ENCODE data around the gene MBD4. TPM values are rescaled to one million over a fixed set of nuclear protein-coding genes. Genes with fewer than 3 reads are reported as not detected.

The MBD4 gene
- total RNA-seq, 1 donor from 2014 or later: 22.8 TPM

DNA sequence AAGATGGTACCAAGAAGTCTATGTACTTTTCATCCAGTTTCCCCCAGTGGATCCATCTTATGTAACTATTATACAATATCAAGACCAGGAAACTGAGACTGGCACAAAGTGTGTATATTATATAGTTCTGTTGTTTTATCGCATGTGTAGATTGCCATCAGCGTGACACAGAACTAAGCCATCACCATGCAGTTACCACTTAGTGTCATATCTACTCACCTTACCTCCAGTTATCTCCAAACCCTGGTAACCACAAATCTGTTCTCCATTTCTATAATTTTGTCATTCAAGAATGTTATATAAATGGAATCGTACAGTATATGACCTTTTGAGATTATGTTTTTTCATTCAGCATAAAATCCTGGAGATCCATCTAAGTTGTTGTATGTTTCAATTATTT, 23.3 kb upstream of the MBD4 start:
- FAIRE-seq (no peak), DNase-seq (ENCODE audit: low read depth) (no peak)
- H3K4me1 ChIP-seq (ENCODE audit: insufficient read depth, low read length): peaks cover 3% of the 10 kb centered on the region
- peaks cover 14% of the 10 kb centered on the region for H3K4me1 Mint-ChIP-seq (ENCODE audit: low read depth, unreplicated experiment)
- H3K27ac ChIP-seq (ENCODE audit: low read depth, low read length): no peak overlapping the region
- H3K9me3 Mint-ChIP-seq (ENCODE audit: unreplicated experiment): no peaks in the 10 kb centered on the region
- peaks cover 10% of the 10 kb centered on the region for H3K36me3 Mint-ChIP-seq (ENCODE audit: low read depth, unreplicated experiment)
- H3K79me2 ChIP-seq (ENCODE audit: insufficient read depth, low read length): no peaks in the 10 kb centered on the region
- no peak for TF ChIP-seq EZH2 (IDR thresholded peaks at IDR 0.05; ENCODE audit: insufficient read depth, low read length)
- TF ChIP-seq, protein P1, sequence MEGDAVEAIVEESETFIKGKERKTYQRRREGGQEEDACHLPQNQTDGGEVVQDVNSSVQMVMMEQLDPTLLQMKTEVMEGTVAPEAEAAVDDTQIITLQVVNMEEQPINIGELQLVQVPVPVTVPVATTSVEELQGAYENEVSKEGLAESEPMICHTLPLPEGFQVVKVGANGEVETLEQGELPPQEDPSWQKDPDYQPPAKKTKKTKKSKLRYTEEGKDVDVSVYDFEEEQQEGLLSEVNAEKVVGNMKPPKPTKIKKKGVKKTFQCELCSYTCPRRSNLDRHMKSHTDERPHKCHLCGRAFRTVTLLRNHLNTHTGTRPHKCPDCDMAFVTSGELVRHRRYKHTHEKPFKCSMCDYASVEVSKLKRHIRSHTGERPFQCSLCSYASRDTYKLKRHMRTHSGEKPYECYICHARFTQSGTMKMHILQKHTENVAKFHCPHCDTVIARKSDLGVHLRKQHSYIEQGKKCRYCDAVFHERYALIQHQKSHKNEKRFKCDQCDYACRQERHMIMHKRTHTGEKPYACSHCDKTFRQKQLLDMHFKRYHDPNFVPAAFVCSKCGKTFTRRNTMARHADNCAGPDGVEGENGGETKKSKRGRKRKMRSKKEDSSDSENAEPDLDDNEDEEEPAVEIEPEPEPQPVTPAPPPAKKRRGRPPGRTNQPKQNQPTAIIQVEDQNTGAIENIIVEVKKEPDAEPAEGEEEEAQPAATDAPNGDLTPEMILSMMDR (IDR thresholded peaks at IDR 0.05; ENCODE audit: insufficient read depth, low read depth, low read length): no peak
- H3K9me3 ChIP-seq (ENCODE audit: insufficient read depth, low read depth, low read length): no peaks in the 10 kb centered on the region
- H3K4me3 ChIP-seq (ENCODE audit: insufficient read depth, low read depth, low read length): no peak overlapping the region
- H3K36me3 ChIP-seq (ENCODE audit: insufficient read depth, low read length): peaks cover 3% of the 10 kb centered on the region
- no peak overlapping the region for H3K9ac ChIP-seq (ENCODE audit: low read length)
- no peak overlapping the region for H3K27ac Mint-ChIP-seq (ENCODE audit: unreplicated experiment)
- H4K20me1 ChIP-seq (ENCODE audit: insufficient read depth, low read length): no peaks in the 10 kb centered on the region
- H3K27me3 Mint-ChIP-seq (ENCODE audit: low read depth, unreplicated experiment): no peaks in the 10 kb centered on the region
- no peak overlapping the region for H3K4me2 ChIP-seq (ENCODE audit: low read length)
- H3K27me3 ChIP-seq (ENCODE audit: insufficient read depth, low read length): no peaks in the 10 kb centered on the region
- no peak overlapping the region for H3K4me3 Mint-ChIP-seq (ENCODE audit: unreplicated experiment)
- no peak overlapping the region for H2AFZ ChIP-seq (ENCODE audit: low read depth, low read length)

DNA sequence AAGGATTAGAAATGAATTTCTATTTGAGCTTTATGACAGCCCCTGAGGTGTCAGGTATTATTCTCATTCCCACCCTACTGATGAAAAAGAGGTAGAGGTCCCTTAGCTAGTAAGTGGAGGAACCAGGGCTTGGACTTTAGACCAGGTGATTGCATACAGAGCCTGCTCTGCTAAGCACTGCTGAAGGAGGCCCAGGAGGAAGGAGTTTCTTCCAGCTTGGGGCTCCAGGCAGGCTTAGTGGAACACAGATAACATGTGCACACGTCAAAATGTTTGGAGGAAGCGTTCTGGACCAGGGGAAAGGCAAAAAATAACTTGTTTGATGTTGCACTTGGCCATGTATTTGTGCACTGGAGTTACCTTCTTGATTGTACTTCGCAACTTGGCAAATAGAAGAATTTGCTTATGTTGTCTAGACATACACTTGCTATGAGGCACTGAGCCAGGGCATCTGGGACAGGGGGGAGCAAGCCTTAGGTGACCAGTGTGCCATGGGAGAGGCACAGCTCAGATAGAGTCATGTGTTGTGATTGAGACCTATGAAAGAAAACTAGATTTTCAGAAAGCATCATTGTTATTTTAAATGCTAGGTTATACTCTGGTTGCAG, 22.7 kb upstream of the MBD4 start:
- peaks cover 11% of the 10 kb centered on the region for H3K36me3 Mint-ChIP-seq (ENCODE audit: low read depth, unreplicated experiment)
- Histone ChIP-seq H3K27ac (ENCODE audit: low read depth, low read length) (no peak overlapping the region), H3K4me1 (ENCODE audit: insufficient read depth, low read length) (peaks cover 3% of the 10 kb centered on the region), H3K36me3 (ENCODE audit: insufficient read depth, low read length) (peaks cover 3% of the 10 kb centered on the region), H3K9me3 (ENCODE audit: insufficient read depth, low read depth, low read length) (no peaks in the 10 kb centered on the region), H3K4me3 (ENCODE audit: insufficient read depth, low read depth, low read length) (no peak overlapping the region), H4K20me1 (ENCODE audit: insufficient read depth, low read length) (no peaks in the 10 kb centered on the region), H3K79me2 (ENCODE audit: insufficient read depth, low read length) (no peaks in the 10 kb centered on the region), H3K27me3 (ENCODE audit: insufficient read depth, low read length) (no peaks in the 10 kb centered on the region), H2AFZ (ENCODE audit: low read depth, low read length) (no peak overlapping the region), H3K4me2 (ENCODE audit: low read length) (no peak overlapping the region), H3K9ac (ENCODE audit: low read length) (no peak overlapping the region)
- FAIRE-seq: no peak
- peaks cover 14% of the 10 kb centered on the region for H3K4me1 Mint-ChIP-seq (ENCODE audit: low read depth, unreplicated experiment)
- H3K4me3 Mint-ChIP-seq (ENCODE audit: unreplicated experiment): no peak overlapping the region
- no peak overlapping the region for H3K27ac Mint-ChIP-seq (ENCODE audit: unreplicated experiment)
- DNase-seq (ENCODE audit: low read depth): no peak
- H3K27me3 Mint-ChIP-seq (ENCODE audit: low read depth, unreplicated experiment): no peaks in the 10 kb centered on the region
- H3K9me3 Mint-ChIP-seq (ENCODE audit: unreplicated experiment): no peaks in the 10 kb centered on the region
- TF ChIP-seq, protein P1 (IDR thresholded peaks at IDR 0.05; ENCODE audit: insufficient read depth, low read depth, low read length): no peak
- no peak for TF ChIP-seq EZH2 (IDR thresholded peaks at IDR 0.05; ENCODE audit: insufficient read depth, low read length)

GRCh38 chr3:129461461-129462146, 21.9 kb upstream of the MBD4 start:
- no peak for TF ChIP-seq EZH2 (IDR thresholded peaks at IDR 0.05; ENCODE audit: insufficient read depth, low read length)
- TF ChIP-seq, protein P1 (IDR thresholded peaks at IDR 0.05; ENCODE audit: insufficient read depth, low read depth, low read length): no peak
- Mint-ChIP-seq H3K9me3 (ENCODE audit: unreplicated experiment) (no peaks in the 10 kb centered on the region), H3K4me1 (ENCODE audit: low read depth, unreplicated experiment) (peaks cover 14% of the 10 kb centered on the region), H3K4me3 (ENCODE audit: unreplicated experiment) (no peak overlapping the region), H3K27me3 (ENCODE audit: low read depth, unreplicated experiment) (no peaks in the 10 kb centered on the region), H3K36me3 (ENCODE audit: low read depth, unreplicated experiment) (peaks cover 9% of the 10 kb centered on the region), H3K27ac (ENCODE audit: unreplicated experiment) (peak overlapping the region; percentile 44)
- Histone ChIP-seq H3K27ac (ENCODE audit: low read depth, low read length) (peak overlapping the region; percentile 24), H3K4me3 (ENCODE audit: insufficient read depth, low read depth, low read length) (no peak overlapping the region), H4K20me1 (ENCODE audit: insufficient read depth, low read length) (no peaks in the 10 kb centered on the region), H3K79me2 (ENCODE audit: insufficient read depth, low read length) (no peaks in the 10 kb centered on the region), H3K9me3 (ENCODE audit: insufficient read depth, low read depth, low read length) (no peaks in the 10 kb centered on the region), H3K4me2 (ENCODE audit: low read length) (no peak overlapping the region), H3K27me3 (ENCODE audit: insufficient read depth, low read length) (no peaks in the 10 kb centered on the region), H3K9ac (ENCODE audit: low read length) (peak overlapping the region; percentile 0), H2AFZ (ENCODE audit: low read depth, low read length) (no peak overlapping the region), H3K36me3 (ENCODE audit: insufficient read depth, low read length) (peaks cover 3% of the 10 kb centered on the region), H3K4me1 (ENCODE audit: insufficient read depth, low read length) (peaks cover 3% of the 10 kb centered on the region)
- no peak for DNase-seq (ENCODE audit: low read depth)
- no peak for FAIRE-seq

Measured in astrocyte (in vitro differentiated cells and primary cell).